WTC11 (cell line): ENCODE data around the gene ZBTB7B. TPM values are rescaled to one million over a fixed set of nuclear protein-coding genes. Genes with fewer than 3 reads are reported as not detected.

Experiments used
- ATAC-seq: fragments of 200-7000 bp; cut with Tn5 transposase; 2 replicates; pipeline ENCODE4 v1.10.0; 2021; ENCODE audit warnings: mild to moderate bottlenecking, moderate library complexity
- CTCF ChIA-PET: fragments of 300-600 bp; sonication (Branson Sonifier 250); formaldehyde crosslinking; loops from one replicate; lab custom pipeline; 2021; ENCODE audit warnings: antibody characterized with exemption; lab: Charles Lee
- POLR2A ChIA-PET: fragments of 350-600 bp; sonication (Branson Sonifier 250); formaldehyde crosslinking; loops from one replicate; lab custom pipeline; 2021; ENCODE audit warnings: antibody characterized with exemption; lab: Charles Lee
- DNase-seq: peaks from one replicate; pipeline ENCODE4 v3.0.0; 2021; ENCODE audit warnings: low spot score
- H3K27ac Mint-ChIP-seq: 2 replicates; pipeline ENCODE4 v1.8.0; 2021; ENCODE audit warnings: mixed read lengths
- H3K27me3 Mint-ChIP-seq: 2 replicates; pipeline ENCODE4 v1.8.0; 2021; ENCODE audit warnings: low read depth, mild to moderate bottlenecking, moderate library complexity, mixed read lengths
- H3K36me3 Mint-ChIP-seq: 2 replicates; pipeline ENCODE4 v1.8.0; 2021; ENCODE audit warnings: mixed read lengths
- H3K4me1 Mint-ChIP-seq: 2 replicates; pipeline ENCODE4 v1.8.0; 2022; ENCODE audit warnings: mixed read lengths
- H3K4me3 Mint-ChIP-seq: 2 replicates; pipeline ENCODE4 v1.8.0; 2021; ENCODE audit warnings: mild to moderate bottlenecking, moderate library complexity, mixed read lengths
- H3K9me3 Mint-ChIP-seq: 2 replicates; pipeline ENCODE4 v1.8.0; 2021; ENCODE audit warnings: mixed read lengths
- CREB1 ChIP-seq: sonication (generic); formaldehyde crosslinking; IDR thresholded peaks from 2 replicates; pipeline ENCODE4 v1.8.0; 2023; ENCODE audit warnings: mild to moderate bottlenecking, missing genetic modification reagents
- CREM ChIP-seq: sonication (generic); formaldehyde crosslinking; IDR thresholded peaks from 2 replicates; pipeline ENCODE4 v1.8.1; 2022; ENCODE audit warnings: mild to moderate bottlenecking, missing genetic modification reagents, moderate library complexity
- ELF4 ChIP-seq: sonication (generic); formaldehyde crosslinking; IDR thresholded peaks from 2 replicates; pipeline ENCODE4 v1.8.1; 2022; ENCODE audit warnings: low read depth, mild to moderate bottlenecking, moderate library complexity, missing genetic modification reagents
- ESRRA ChIP-seq: sonication (generic); formaldehyde crosslinking; IDR thresholded peaks from 2 replicates; pipeline ENCODE4 v1.8.1; 2022; ENCODE audit warnings: mild to moderate bottlenecking, missing genetic modification reagents, borderline replicate concordance
- FOXJ3 ChIP-seq: sonication (generic); formaldehyde crosslinking; IDR thresholded peaks from 2 replicates; pipeline ENCODE4 v1.9.0; 2021; ENCODE audit warnings: missing genetic modification reagents, mild to moderate bottlenecking, borderline replicate concordance
- FOXP1 ChIP-seq: sonication (generic); formaldehyde crosslinking; IDR thresholded peaks from 2 replicates; pipeline ENCODE4 v1.8.0; 2022; ENCODE audit warnings: missing genetic modification reagents, mild to moderate bottlenecking, moderate library complexity, borderline replicate concordance
- GTF2I ChIP-seq: fragments of 250-450 bp; sonication (Bioruptor Pico); conservative IDR thresholded peaks from 2 replicates; pipeline ENCODE4 v1.4.0; 2021; ENCODE audit warnings: mild to moderate bottlenecking
- HMGA2 ChIP-seq: fragments of 250-450 bp; sonication (Bioruptor Pico); IDR thresholded peaks from 2 replicates; pipeline ENCODE4 v1.4.0; 2021; ENCODE audit warnings: mild to moderate bottlenecking, moderate library complexity
- JUN ChIP-seq: sonication (generic); formaldehyde crosslinking; IDR thresholded peaks from 2 replicates; pipeline ENCODE4 v1.8.0; 2023; ENCODE audit warnings: mild to moderate bottlenecking, missing genetic modification reagents
- MXD4 ChIP-seq: fragments of 250-450 bp; sonication (Bioruptor Pico); IDR thresholded peaks from 2 replicates; pipeline ENCODE4 v1.8.0; 2021; ENCODE audit warnings: mild to moderate bottlenecking, moderate library complexity, borderline replicate concordance
- PRRX2 ChIP-seq: fragments of 250-450 bp; sonication (Bioruptor Pico); IDR thresholded peaks from 2 replicates; pipeline ENCODE4 v1.8.0; 2021; ENCODE audit warnings: mild to moderate bottlenecking
- STAT6 ChIP-seq: sonication (generic); formaldehyde crosslinking; conservative IDR thresholded peaks from 2 replicates; pipeline ENCODE4 v1.8.1; 2023; ENCODE audit warnings: mild to moderate bottlenecking, low read depth, missing genetic modification reagents, moderate library complexity
- TEAD4 ChIP-seq: sonication (generic); formaldehyde crosslinking; IDR thresholded peaks from 2 replicates; pipeline ENCODE4 v1.8.0; 2022; ENCODE audit warnings: mild to moderate bottlenecking, missing genetic modification reagents
- ZBTB21 ChIP-seq: sonication (generic); formaldehyde crosslinking; IDR thresholded peaks from 2 replicates; pipeline ENCODE4 v1.8.1; 2023; ENCODE audit warnings: mild to moderate bottlenecking, missing genetic modification reagents, borderline replicate concordance
- ZNF219 ChIP-seq: sonication (generic); formaldehyde crosslinking; IDR thresholded peaks from 2 replicates; pipeline ENCODE4 v1.8.0; 2023; ENCODE audit warnings: missing genetic modification reagents, mild to moderate bottlenecking, borderline replicate concordance
- ZNF232 ChIP-seq: sonication (generic); formaldehyde crosslinking; IDR thresholded peaks from 2 replicates; pipeline ENCODE4 v1.8.0; 2022; ENCODE audit warnings: mild to moderate bottlenecking, missing genetic modification reagents
- ZNF416 ChIP-seq: fragments of 250-450 bp; sonication (Bioruptor Pico); IDR thresholded peaks from 2 replicates; pipeline ENCODE4 v1.9.0; 2021; ENCODE audit warnings: mild to moderate bottlenecking, inconsistent platforms
- total RNA-seq: library from RNA; stranded (reverse); gene quantifications from 3 replicates; pipeline ENCODE4 v1.2.3, GENCODE V29; 2021
- TF ChIP-seq, protein P1 (sequence below): fragments of 250-450 bp; sonication (Bioruptor Pico); IDR thresholded peaks from 2 replicates; pipeline ENCODE4 v1.9.0; 2021; ENCODE audit warnings: mild to moderate bottlenecking
- TF ChIP-seq, protein P2 (sequence below): fragments of 200-600 bp; IDR thresholded peaks from 2 replicates; pipeline ENCODE4 v1.8.0; 2022; ENCODE audit warnings: antibody characterized with exemption

The ZBTB7B gene
- total RNA-seq, 1 experiment from 2014 or later: 29.8 TPM

- POLR2A ChIA-PET: interaction anchor here (1.4 to 1.5 kb wide), 2 partner anchors 9 to 30 kb away, joined by 4 read pairs; no protein-coding TSS in a partner anchor
- H3K4me1 Mint-ChIP-seq: peaks cover 37% of the 10 kb centered on the region
- TF ChIP-seq STAT6 (CRISPR knock-in tag): no peak
- TF ChIP-seq PRRX2 (CRISPR knock-in tag): no peak
- no peak for TF ChIP-seq ZNF416 (CRISPR knock-in tag)
- no peak for ATAC-seq
- CTCF ChIA-PET: no interaction called here
- no peaks in the 10 kb centered on the region for H3K9me3 Mint-ChIP-seq
- no peak overlapping the region for H3K27ac Mint-ChIP-seq
- peaks cover 57% of the 10 kb centered on the region for H3K36me3 Mint-ChIP-seq
- H3K4me3 Mint-ChIP-seq: no peak overlapping the region
- no peaks in the 10 kb centered on the region for H3K27me3 Mint-ChIP-seq
- DNase-seq: no peak
Observed at GRCh38 chr1:154964359-154964758, 38.2 kb upstream of the ZBTB7B start.

DNA sequence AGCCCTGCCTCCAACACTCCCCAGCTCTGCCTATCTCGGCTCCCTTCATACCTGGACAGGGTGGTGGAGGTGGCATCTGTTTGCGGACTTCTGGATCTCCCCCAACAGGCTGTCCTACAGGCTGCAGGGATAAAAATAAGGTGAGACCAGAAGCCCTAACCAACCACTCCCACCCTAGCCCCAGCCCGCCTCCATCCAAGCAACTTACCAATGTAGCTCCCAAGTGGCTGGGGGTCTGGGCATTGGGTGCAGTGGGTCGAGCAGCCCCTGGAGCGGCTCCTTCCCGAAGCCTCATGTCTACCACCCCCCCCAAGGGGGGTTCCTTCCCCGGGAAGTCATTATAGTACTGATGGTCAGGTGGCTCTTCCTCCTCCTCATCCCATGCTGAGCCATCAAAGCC, 36.5 kb upstream of the ZBTB7B start:
- H3K27me3 Mint-ChIP-seq: no peaks in the 10 kb centered on the region

DNA sequence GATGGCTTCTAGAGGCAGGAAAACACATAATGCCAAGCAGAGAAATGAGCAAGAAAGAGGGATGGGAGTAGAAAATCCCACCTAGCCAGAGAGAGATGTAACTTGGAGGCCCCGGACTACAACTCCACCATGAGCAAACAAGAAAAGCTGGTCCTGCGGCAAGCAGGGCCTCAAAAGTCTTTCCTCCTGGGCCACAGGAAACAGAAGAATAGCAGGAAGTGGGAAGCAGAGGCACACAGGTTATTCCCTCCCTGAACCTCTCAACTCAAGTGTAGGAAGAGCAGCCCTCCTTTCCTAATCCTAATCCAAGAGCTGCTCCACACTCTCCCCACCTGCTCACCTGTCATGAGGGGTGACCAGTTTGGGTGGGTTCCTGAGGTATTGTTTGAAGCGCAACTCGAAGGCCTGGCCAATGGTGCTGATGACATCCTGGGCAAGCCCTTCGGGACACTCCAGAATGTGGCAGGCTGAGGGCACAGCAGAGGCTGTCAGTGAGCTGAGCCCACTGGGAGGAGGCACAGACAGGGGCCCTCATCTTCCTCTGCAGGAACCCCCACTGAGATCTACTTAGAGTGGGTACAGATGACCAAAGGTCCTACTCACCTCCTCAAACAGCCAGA, 35.2 kb upstream of the ZBTB7B start:
- Mint-ChIP-seq H3K4me3 (no peak overlapping the region), H3K27ac (no peak overlapping the region), H3K9me3 (no peaks in the 10 kb centered on the region), H3K36me3 (peaks cover 48% of the 10 kb centered on the region), H3K4me1 (peaks cover 46% of the 10 kb centered on the region), H3K27me3 (no peaks in the 10 kb centered on the region)
- ATAC-seq: no peak
- CTCF ChIA-PET: interaction anchor here (8.3 kb wide), 1 partner anchor 30 kb away, joined by 176 read pairs; the partner anchor contains the start of genes LENEP and ZBTB7B
- POLR2A ChIA-PET: interaction anchor here (1.0 to 7.3 kb wide), 2 partner anchors 11 to 31 kb away, joined by 3 to 176 read pairs; partner anchors contain the start of genes LENEP and ZBTB7B
- DNase-seq: no peak
- TF ChIP-seq TEAD4 (CRISPR knock-in tag): no peak
- peak; percentile 39; the same call in 1 of the 2 replicates for TF ChIP-seq FOXP1 (CRISPR knock-in tag)
- TF ChIP-seq, protein P1, sequence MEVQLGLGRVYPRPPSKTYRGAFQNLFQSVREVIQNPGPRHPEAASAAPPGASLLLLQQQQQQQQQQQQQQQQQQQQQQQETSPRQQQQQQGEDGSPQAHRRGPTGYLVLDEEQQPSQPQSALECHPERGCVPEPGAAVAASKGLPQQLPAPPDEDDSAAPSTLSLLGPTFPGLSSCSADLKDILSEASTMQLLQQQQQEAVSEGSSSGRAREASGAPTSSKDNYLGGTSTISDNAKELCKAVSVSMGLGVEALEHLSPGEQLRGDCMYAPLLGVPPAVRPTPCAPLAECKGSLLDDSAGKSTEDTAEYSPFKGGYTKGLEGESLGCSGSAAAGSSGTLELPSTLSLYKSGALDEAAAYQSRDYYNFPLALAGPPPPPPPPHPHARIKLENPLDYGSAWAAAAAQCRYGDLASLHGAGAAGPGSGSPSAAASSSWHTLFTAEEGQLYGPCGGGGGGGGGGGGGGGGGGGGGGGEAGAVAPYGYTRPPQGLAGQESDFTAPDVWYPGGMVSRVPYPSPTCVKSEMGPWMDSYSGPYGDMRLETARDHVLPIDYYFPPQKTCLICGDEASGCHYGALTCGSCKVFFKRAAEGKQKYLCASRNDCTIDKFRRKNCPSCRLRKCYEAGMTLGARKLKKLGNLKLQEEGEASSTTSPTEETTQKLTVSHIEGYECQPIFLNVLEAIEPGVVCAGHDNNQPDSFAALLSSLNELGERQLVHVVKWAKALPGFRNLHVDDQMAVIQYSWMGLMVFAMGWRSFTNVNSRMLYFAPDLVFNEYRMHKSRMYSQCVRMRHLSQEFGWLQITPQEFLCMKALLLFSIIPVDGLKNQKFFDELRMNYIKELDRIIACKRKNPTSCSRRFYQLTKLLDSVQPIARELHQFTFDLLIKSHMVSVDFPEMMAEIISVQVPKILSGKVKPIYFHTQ: no peak
- TF ChIP-seq GTF2I: no peak
- TF ChIP-seq MXD4 (CRISPR knock-in tag): no peak
- no peak for TF ChIP-seq ZNF219
- no peak for TF ChIP-seq CREM (CRISPR knock-in tag)
- TF ChIP-seq JUN: no peak

More for the DNA sequence above, 36.5 kb upstream of the ZBTB7B start:
- Mint-ChIP-seq H3K27ac (no peak overlapping the region), H3K4me3 (no peak overlapping the region), H3K9me3 (no peaks in the 10 kb centered on the region), H3K4me1 (peaks cover 38% of the 10 kb centered on the region), H3K36me3 (peaks cover 49% of the 10 kb centered on the region)
- no peak for DNase-seq
- POLR2A ChIA-PET: no interaction called here
- ATAC-seq: no peak
- CTCF ChIA-PET: interaction anchor here (8.3 kb wide), 1 partner anchor 32 kb away, joined by 176 read pairs; the partner anchor contains the start of genes LENEP and ZBTB7B
- TF ChIP-seq, protein P2, sequence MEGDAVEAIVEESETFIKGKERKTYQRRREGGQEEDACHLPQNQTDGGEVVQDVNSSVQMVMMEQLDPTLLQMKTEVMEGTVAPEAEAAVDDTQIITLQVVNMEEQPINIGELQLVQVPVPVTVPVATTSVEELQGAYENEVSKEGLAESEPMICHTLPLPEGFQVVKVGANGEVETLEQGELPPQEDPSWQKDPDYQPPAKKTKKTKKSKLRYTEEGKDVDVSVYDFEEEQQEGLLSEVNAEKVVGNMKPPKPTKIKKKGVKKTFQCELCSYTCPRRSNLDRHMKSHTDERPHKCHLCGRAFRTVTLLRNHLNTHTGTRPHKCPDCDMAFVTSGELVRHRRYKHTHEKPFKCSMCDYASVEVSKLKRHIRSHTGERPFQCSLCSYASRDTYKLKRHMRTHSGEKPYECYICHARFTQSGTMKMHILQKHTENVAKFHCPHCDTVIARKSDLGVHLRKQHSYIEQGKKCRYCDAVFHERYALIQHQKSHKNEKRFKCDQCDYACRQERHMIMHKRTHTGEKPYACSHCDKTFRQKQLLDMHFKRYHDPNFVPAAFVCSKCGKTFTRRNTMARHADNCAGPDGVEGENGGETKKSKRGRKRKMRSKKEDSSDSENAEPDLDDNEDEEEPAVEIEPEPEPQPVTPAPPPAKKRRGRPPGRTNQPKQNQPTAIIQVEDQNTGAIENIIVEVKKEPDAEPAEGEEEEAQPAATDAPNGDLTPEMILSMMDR: no peak
- TF ChIP-seq ZNF416 (CRISPR knock-in tag): no peak
- no peak for TF ChIP-seq FOXJ3 (CRISPR knock-in tag)
- no peak for TF ChIP-seq ZNF232 (CRISPR knock-in tag)
- TF ChIP-seq, protein P1: no peak
- TF ChIP-seq HMGA2 (CRISPR knock-in tag): no peak
- TF ChIP-seq ZBTB21 (CRISPR knock-in tag): no peak
- TF ChIP-seq ELF4 (CRISPR knock-in tag): no peak
- TF ChIP-seq ESRRA (CRISPR knock-in tag): no peak
- no peak for TF ChIP-seq CREB1 (CRISPR knock-in tag)
